NCI-H345 treated with DMSO at 0.1 percent for 48 hours (cell line): ENCODE results near the gene TMEM72.
"Not testable (repeated sequence)": the region's sequence is repeated elsewhere in the genome, so short reads cannot be mapped to it uniquely, and the experiment has no call there.

ENCODE experiments used
- DNase-seq: peaks from one replicate; lab custom pipeline; 2025; ENCODE audit not compliant: unreplicated experiment; lab: John Stamatoyannopoulos, UW

Gene TMEM72

GRCh38 chr10:44911081-44911540 lies at the start of gene TMEM72:
Gene TMEM72 (plus strand): TSS chr10:44911337. CDS start chr10:44911513, 176 bp downstream.
- no peak for DNase-seq

- DNase-seq, result no peak
Observed at GRCh38 chr10:44862006-44862751, 49.0 kb upstream of the TMEM72 start.

- no peak for DNase-seq
Observed at GRCh38 chr10:44862924-44863323, 48.2 kb upstream of the TMEM72 start.

GRCh38 chr10:44863344-44864047 lies 47.6 kb upstream of the TMEM72 start:
- DNase-seq, result no peak

- DNase-seq, result no peak
Observed at GRCh38 chr10:44864051-44864450, 47.1 kb upstream of the TMEM72 start.

- DNase-seq, result peak; percentile 4
Observed at GRCh38 chr10:44864637-44865288, 46.4 kb upstream of the TMEM72 start.

- DNase-seq, result no peak
Observed at GRCh38 chr10:44865289-44865671, 45.9 kb upstream of the TMEM72 start.

- not testable (repeated sequence) for DNase-seq
Observed at GRCh38 chr10:44866367-44866766, 44.8 kb upstream of the TMEM72 start.

- DNase-seq, result no peak
Observed at GRCh38 chr10:44870031-44870430, 41.1 kb upstream of the TMEM72 start.

- no peak for DNase-seq
Observed at GRCh38 chr10:44873160-44873559, 38.0 kb upstream of the TMEM72 start.

GRCh38 chr10:44874166-44874565 lies 37.0 kb upstream of the TMEM72 start:
- no peak for DNase-seq

GRCh38 chr10:44878706-44879530 lies 32.2 kb upstream of the TMEM72 start:
- peak; percentile 7 for DNase-seq

GRCh38 chr10:44879531-44879899 lies 31.6 kb upstream of the TMEM72 start:
- DNase-seq, result no peak

- DNase-seq, result no peak
Observed at GRCh38 chr10:44880090-44880715, 30.9 kb upstream of the TMEM72 start.

- no peak for DNase-seq
Observed at GRCh38 chr10:44881649-44882048, 29.5 kb upstream of the TMEM72 start.

- DNase-seq, result no peak
Observed at GRCh38 chr10:44882166-44882720, 28.9 kb upstream of the TMEM72 start.

- DNase-seq, result no peak
Observed at GRCh38 chr10:44883593-44884331, 27.4 kb upstream of the TMEM72 start.

GRCh38 chr10:44885710-44886109 lies 25.4 kb upstream of the TMEM72 start:
- DNase-seq, result no peak

- no peak for DNase-seq
Observed at GRCh38 chr10:44886966-44887365, 24.2 kb upstream of the TMEM72 start.

GRCh38 chr10:44888886-44889285 lies 22.3 kb upstream of the TMEM72 start:
- no peak for DNase-seq
